WTC11 (cell line): Measurements from ENCODE around the gene PROC. TPM values are rescaled to one million over a fixed set of nuclear protein-coding genes. Genes with fewer than 3 reads are reported as not detected.
A peak's percentile ranks its signal among the peaks of the same experiment; 100 is the strongest.

Experiments used
- ATAC-seq: fragments of 200-7000 bp; cut with Tn5 transposase; 2 replicates; pipeline ENCODE4 v1.10.0; 2021; ENCODE audit warnings: mild to moderate bottlenecking, moderate library complexity
- CTCF ChIA-PET: fragments of 300-600 bp; sonication (Branson Sonifier 250); formaldehyde crosslinking; loops from one replicate; lab custom pipeline; 2021; ENCODE audit warnings: antibody characterized with exemption; lab: Charles Lee
- POLR2A ChIA-PET: fragments of 350-600 bp; sonication (Branson Sonifier 250); formaldehyde crosslinking; loops from one replicate; lab custom pipeline; 2021; ENCODE audit warnings: antibody characterized with exemption; lab: Charles Lee
- DNase-seq: peaks from one replicate; pipeline ENCODE4 v3.0.0; 2021; ENCODE audit warnings: low spot score
- H3K27ac Mint-ChIP-seq: 2 replicates; pipeline ENCODE4 v1.8.0; 2021; ENCODE audit warnings: mixed read lengths
- H3K27me3 Mint-ChIP-seq: 2 replicates; pipeline ENCODE4 v1.8.0; 2021; ENCODE audit warnings: low read depth, mild to moderate bottlenecking, moderate library complexity, mixed read lengths
- H3K36me3 Mint-ChIP-seq: 2 replicates; pipeline ENCODE4 v1.8.0; 2021; ENCODE audit warnings: mixed read lengths
- H3K4me1 Mint-ChIP-seq: 2 replicates; pipeline ENCODE4 v1.8.0; 2022; ENCODE audit warnings: mixed read lengths
- H3K4me3 Mint-ChIP-seq: 2 replicates; pipeline ENCODE4 v1.8.0; 2021; ENCODE audit warnings: mild to moderate bottlenecking, moderate library complexity, mixed read lengths
- H3K9me3 Mint-ChIP-seq: 2 replicates; pipeline ENCODE4 v1.8.0; 2021; ENCODE audit warnings: mixed read lengths
- ARID4B ChIP-seq: sonication (generic); formaldehyde crosslinking; IDR thresholded peaks from 2 replicates; pipeline ENCODE4 v1.8.0; 2023; ENCODE audit warnings: missing genetic modification reagents, mild to moderate bottlenecking, borderline replicate concordance
- CDX4 ChIP-seq: fragments of 250-450 bp; sonication (Bioruptor Pico); IDR thresholded peaks from 2 replicates; pipeline ENCODE4 v1.9.0; 2021; ENCODE audit warnings: moderate library complexity, mild to moderate bottlenecking, inconsistent platforms, borderline replicate concordance
- CREM ChIP-seq: sonication (generic); formaldehyde crosslinking; IDR thresholded peaks from 2 replicates; pipeline ENCODE4 v1.8.1; 2022; ENCODE audit warnings: mild to moderate bottlenecking, missing genetic modification reagents, moderate library complexity
- ETV6 ChIP-seq: sonication (generic); formaldehyde crosslinking; IDR thresholded peaks from 2 replicates; pipeline ENCODE4 v1.8.1; 2022; ENCODE audit warnings: mild to moderate bottlenecking, missing genetic modification reagents
- FOXK1 ChIP-seq: sonication (generic); formaldehyde crosslinking; IDR thresholded peaks from 2 replicates; pipeline ENCODE4 v1.8.0; 2022; ENCODE audit warnings: mild to moderate bottlenecking, moderate library complexity, missing genetic modification reagents
- FOXP1 ChIP-seq: sonication (generic); formaldehyde crosslinking; IDR thresholded peaks from 2 replicates; pipeline ENCODE4 v1.8.0; 2022; ENCODE audit warnings: missing genetic modification reagents, mild to moderate bottlenecking, moderate library complexity, borderline replicate concordance
- MLX ChIP-seq: sonication (generic); formaldehyde crosslinking; IDR thresholded peaks from 2 replicates; pipeline ENCODE4 v1.8.1; 2023; ENCODE audit warnings: mild to moderate bottlenecking, missing genetic modification reagents, moderate library complexity
- MYBL2 ChIP-seq: sonication (generic); formaldehyde crosslinking; IDR thresholded peaks from 2 replicates; pipeline ENCODE4 v1.8.1; 2023; ENCODE audit warnings: mild to moderate bottlenecking, moderate library complexity, missing genetic modification reagents
- SMAD3 ChIP-seq: sonication (generic); formaldehyde crosslinking; IDR thresholded peaks from 2 replicates; pipeline ENCODE4 v1.8.0; 2022; ENCODE audit warnings: missing genetic modification reagents, mild to moderate bottlenecking, borderline replicate concordance
- TEAD1 ChIP-seq: sonication (generic); formaldehyde crosslinking; IDR thresholded peaks from 2 replicates; pipeline ENCODE4 v1.8.0; 2022; ENCODE audit warnings: mild to moderate bottlenecking, missing genetic modification reagents
- USF2 ChIP-seq: sonication (generic); formaldehyde crosslinking; IDR thresholded peaks from 2 replicates; pipeline ENCODE4 v1.8.1; 2023; ENCODE audit warnings: mild to moderate bottlenecking, missing genetic modification reagents, moderate library complexity
- ZNF281 ChIP-seq: sonication (generic); formaldehyde crosslinking; IDR thresholded peaks from 2 replicates; pipeline ENCODE4 v1.8.0; 2023; ENCODE audit warnings: mild to moderate bottlenecking, missing genetic modification reagents
- ZNF532 ChIP-seq: fragments of 250-450 bp; sonication (Bioruptor Pico); IDR thresholded peaks from 2 replicates; pipeline ENCODE4 v1.9.0; 2021; ENCODE audit warnings: mild to moderate bottlenecking, borderline replicate concordance
- total RNA-seq: library from RNA; stranded (reverse); gene quantifications from 3 replicates; pipeline ENCODE4 v1.2.3, GENCODE V29; 2021
- TF ChIP-seq, protein P1 (sequence below): fragments of 200-600 bp; IDR thresholded peaks from 2 replicates; pipeline ENCODE4 v1.8.0; 2022; ENCODE audit warnings: antibody characterized with exemption

Gene PROC
- total RNA-seq, 1 experiment from 2014 or later, result 0.59 TPM

- TF ChIP-seq ZNF532 (CRISPR knock-in tag), result no peak
- no peak for TF ChIP-seq MLX (CRISPR knock-in tag)
- TF ChIP-seq CDX4 (CRISPR knock-in tag), result no peak
Observed at GRCh38 chr2:127414638-127415592, 3.3 kb upstream of the PROC start (continued).

GRCh38 chr2:127415593-127416505 lies 2.4 kb upstream of the PROC start:
- Mint-ChIP-seq H3K27me3 (peaks cover 57% of the 10 kb centered on the region), H3K4me3 (peak overlapping the region; percentile 63), H3K9me3 (peaks cover 17% of the 10 kb centered on the region)
- TF ChIP-seq, protein P1, sequence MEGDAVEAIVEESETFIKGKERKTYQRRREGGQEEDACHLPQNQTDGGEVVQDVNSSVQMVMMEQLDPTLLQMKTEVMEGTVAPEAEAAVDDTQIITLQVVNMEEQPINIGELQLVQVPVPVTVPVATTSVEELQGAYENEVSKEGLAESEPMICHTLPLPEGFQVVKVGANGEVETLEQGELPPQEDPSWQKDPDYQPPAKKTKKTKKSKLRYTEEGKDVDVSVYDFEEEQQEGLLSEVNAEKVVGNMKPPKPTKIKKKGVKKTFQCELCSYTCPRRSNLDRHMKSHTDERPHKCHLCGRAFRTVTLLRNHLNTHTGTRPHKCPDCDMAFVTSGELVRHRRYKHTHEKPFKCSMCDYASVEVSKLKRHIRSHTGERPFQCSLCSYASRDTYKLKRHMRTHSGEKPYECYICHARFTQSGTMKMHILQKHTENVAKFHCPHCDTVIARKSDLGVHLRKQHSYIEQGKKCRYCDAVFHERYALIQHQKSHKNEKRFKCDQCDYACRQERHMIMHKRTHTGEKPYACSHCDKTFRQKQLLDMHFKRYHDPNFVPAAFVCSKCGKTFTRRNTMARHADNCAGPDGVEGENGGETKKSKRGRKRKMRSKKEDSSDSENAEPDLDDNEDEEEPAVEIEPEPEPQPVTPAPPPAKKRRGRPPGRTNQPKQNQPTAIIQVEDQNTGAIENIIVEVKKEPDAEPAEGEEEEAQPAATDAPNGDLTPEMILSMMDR, result peak; percentile 59
- TF ChIP-seq USF2 (peak; percentile 65), ETV6 (CRISPR knock-in tag) (peak; percentile 60; the same call in 1 of the 2 replicates), MYBL2 (CRISPR knock-in tag) (peak; percentile 19; the same call in 1 of the 2 replicates), CREM (no peak), FOXP1 (peak; percentile 62; the same call in 1 of the 2 replicates), ARID4B (CRISPR knock-in tag) (no peak), FOXK1 (CRISPR knock-in tag) (peak; percentile 44; the same call in 1 of the 2 replicates), ZNF281 (peak; percentile 50; the same call in 1 of the 2 replicates), SMAD3 (CRISPR knock-in tag) (0 out of 2 replicates have a peak, but pooled peaks have one; percentile 62), TEAD1 (CRISPR knock-in tag) (no peak; the same call in 1 of the 2 replicates)

More at GRCh38 chr2:127415593-127416505, 2.4 kb upstream of the PROC start:
- Mint-ChIP-seq H3K36me3 (peaks cover 12% of the 10 kb centered on the region), H3K4me1 (peaks cover 14% of the 10 kb centered on the region), H3K27ac (no peak overlapping the region)
- ATAC-seq (peak; percentile 94), DNase-seq (peak; percentile 90)
- ChIA-PET CTCF (interaction anchor here (0.6 to 2.8 kb wide), 43 partner anchors 9 to 587 kb away, joined by 3 to 23 read pairs (median 4); partner anchors contain the start of genes ERCC3 and LIMS2), POLR2A (interaction anchor here (1.0 kb wide), 1 partner anchor 122 kb away, joined by 4 read pairs; the partner anchor contains the start of gene ERCC3)
